ENCODE data around the gene C1QTNF5. TPM values are rescaled to one million over a fixed set of nuclear protein-coding genes. Genes with fewer than 3 reads are reported as not detected.

C1QTNF5 gene
- total RNA-seq, 1 donor from 2014 or later = 0.90 TPM

DNA sequence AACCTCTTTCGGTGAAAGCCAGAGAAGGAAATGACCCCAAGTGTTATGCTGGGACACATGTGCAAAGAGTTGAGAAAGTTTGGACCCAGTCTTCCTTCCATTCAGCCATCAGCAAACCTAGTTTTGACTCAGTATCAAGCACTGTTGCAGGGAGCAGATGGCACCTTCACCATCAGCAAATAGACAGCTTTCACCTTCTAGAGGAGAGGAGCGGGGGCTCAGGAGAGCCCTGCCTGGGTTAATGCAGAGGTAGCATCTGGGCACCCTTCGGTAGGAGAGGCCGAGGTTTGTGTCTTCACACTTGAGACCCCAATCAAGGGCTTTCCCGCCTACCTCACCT is 22.0 kb upstream of the C1QTNF5 start:
- Mint-ChIP-seq H3K4me3 (peak overlapping the region; percentile 75), H3K9me3 (peaks cover 2% of the 10 kb centered on the region), H3K27me3 (ENCODE audit: insufficient read depth, low read depth) (peaks cover 26% of the 10 kb centered on the region), H3K36me3 (peaks cover 10% of the 10 kb centered on the region), H3K4me1 (peaks cover 39% of the 10 kb centered on the region), H3K27ac (no peak overlapping the region)
- Histone ChIP-seq H3K9ac (no peak overlapping the region), H3K27me3 (peaks cover 48% of the 10 kb centered on the region), H3K4me2 (no peak overlapping the region), H3K9me3 (ENCODE audit: low read depth) (no peaks in the 10 kb centered on the region), H4K20me1 (ENCODE audit: low read depth) (peaks cover 40% of the 10 kb centered on the region), H3F3A (ENCODE audit: low read depth) (peaks cover 29% of the 10 kb centered on the region), H2AFZ (replicated peaks) (no peak overlapping the region), H3K36me3 (no peaks in the 10 kb centered on the region), H3K4me3 (no peak overlapping the region), H3K79me2 (ENCODE audit: low read depth) (no peaks in the 10 kb centered on the region), H3K27ac (no peak overlapping the region), H3K4me1 (peaks cover 30% of the 10 kb centered on the region)
- DNase-seq (ENCODE audit: low spot score) = no peak
- TF ChIP-seq EZH2 (IDR thresholded peaks at IDR 0.05) (no peak), EZH2phosphoT487 (IDR thresholded peaks at IDR 0.05) (no peak)
- TF ChIP-seq, protein P1, sequence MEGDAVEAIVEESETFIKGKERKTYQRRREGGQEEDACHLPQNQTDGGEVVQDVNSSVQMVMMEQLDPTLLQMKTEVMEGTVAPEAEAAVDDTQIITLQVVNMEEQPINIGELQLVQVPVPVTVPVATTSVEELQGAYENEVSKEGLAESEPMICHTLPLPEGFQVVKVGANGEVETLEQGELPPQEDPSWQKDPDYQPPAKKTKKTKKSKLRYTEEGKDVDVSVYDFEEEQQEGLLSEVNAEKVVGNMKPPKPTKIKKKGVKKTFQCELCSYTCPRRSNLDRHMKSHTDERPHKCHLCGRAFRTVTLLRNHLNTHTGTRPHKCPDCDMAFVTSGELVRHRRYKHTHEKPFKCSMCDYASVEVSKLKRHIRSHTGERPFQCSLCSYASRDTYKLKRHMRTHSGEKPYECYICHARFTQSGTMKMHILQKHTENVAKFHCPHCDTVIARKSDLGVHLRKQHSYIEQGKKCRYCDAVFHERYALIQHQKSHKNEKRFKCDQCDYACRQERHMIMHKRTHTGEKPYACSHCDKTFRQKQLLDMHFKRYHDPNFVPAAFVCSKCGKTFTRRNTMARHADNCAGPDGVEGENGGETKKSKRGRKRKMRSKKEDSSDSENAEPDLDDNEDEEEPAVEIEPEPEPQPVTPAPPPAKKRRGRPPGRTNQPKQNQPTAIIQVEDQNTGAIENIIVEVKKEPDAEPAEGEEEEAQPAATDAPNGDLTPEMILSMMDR (IDR thresholded peaks at IDR 0.05) = no peak

DNA sequence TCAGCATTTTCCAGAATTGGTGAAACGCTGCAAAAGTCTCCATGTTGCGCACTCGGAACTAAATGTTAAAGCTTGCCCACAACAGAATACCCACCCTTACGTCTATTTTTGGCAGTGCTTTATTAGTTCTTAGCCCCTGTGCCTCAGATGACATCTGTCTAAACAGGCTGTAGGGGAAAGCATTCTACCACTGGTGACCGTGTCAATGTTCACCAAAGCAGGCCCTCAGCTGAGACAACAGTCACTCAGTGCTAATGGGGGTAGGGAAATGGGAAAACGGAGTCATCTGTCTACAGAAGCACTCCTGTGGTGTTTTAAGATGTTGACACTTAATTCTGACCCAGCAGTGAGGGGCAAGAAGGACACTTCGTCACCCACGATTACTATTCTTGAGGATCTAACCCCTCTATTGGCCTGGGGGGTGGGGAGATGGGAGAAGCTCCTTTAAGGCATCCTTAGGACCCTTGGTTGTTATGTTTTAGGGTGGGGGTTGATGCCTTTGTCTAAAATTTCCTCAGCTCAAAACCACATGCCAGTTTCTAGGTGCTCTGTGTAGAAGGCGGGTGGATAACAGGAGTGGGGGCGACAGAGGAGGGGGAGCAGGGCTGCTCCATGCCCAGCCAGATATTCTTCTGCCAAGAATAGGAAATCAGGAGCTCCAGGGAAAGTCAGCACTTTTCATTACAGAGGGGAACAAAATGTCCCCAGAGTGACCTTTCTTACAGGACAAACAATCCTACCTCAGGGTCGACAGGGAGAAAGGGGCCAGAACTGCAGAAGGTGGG is 21.4 kb upstream of the C1QTNF5 start:
- Histone ChIP-seq H3K27ac (no peak overlapping the region), H3K9ac (no peak overlapping the region), H3K4me1 (peaks cover 30% of the 10 kb centered on the region), H3K36me3 (no peaks in the 10 kb centered on the region), H3K27me3 (peaks cover 54% of the 10 kb centered on the region), H3K4me2 (peak overlapping the region; percentile 70), H3K79me2 (ENCODE audit: low read depth) (no peaks in the 10 kb centered on the region), H3K9me3 (ENCODE audit: low read depth) (no peaks in the 10 kb centered on the region), H3F3A (ENCODE audit: low read depth) (peaks cover 29% of the 10 kb centered on the region), H3K4me3 (no peak overlapping the region), H4K20me1 (ENCODE audit: low read depth) (peaks cover 40% of the 10 kb centered on the region), H2AFZ (replicated peaks) (no peak overlapping the region)
- Mint-ChIP-seq H3K4me1 (peaks cover 38% of the 10 kb centered on the region), H3K27ac (no peak overlapping the region), H3K27me3 (ENCODE audit: insufficient read depth, low read depth) (peaks cover 26% of the 10 kb centered on the region), H3K4me3 (peak overlapping the region; percentile 75), H3K36me3 (peaks cover 13% of the 10 kb centered on the region), H3K9me3 (peaks cover 2% of the 10 kb centered on the region)
- DNase-seq (ENCODE audit: low spot score) = no peak
- TF ChIP-seq EZH2 (IDR thresholded peaks at IDR 0.05) (no peak), EZH2phosphoT487 (IDR thresholded peaks at IDR 0.05) (no peak)
- TF ChIP-seq, protein P1 (IDR thresholded peaks at IDR 0.05) = no peak

DNA sequence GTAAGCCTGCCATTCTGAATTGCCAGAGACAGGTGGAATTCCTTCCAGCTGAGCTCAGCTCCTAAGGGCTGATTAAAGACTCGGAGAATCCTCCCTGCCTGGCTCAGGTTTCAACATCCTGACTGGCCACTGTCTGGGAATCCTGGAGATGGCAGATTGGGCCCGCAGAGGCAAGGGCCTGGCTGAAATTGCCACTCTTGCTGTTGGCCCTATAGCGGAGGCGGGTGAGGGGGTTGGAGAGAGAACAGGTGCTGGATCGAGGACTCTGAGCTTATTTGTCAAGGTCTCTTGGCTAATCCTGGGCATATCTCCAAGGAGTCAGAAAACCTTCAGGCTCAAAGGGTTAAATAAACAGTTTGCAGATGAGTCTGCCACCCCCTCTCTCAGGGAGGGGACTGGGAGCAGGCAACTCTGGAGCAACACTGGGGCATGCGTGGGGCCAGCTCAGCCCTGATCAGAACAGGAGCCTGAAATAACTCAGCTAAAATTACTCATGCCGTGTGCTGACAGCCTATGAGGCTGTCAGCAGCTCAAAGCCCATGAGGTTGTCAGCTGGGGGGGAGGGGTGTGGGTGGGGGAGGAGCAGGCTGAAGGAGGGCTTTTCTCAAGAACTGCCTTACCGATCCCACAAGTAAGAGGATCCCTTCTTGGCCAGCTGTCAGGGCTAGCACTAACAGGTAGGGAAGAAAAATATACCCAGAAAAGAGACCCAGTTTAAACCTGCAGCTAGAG is 20.5 kb upstream of the C1QTNF5 start:
- peak overlapping the region; percentile 18 for H3K4me3 ChIP-seq
- no peaks in the 10 kb centered on the region for H3K9me3 ChIP-seq (ENCODE audit: low read depth)
- peak overlapping the region; percentile 70 for H3K4me2 ChIP-seq
- peaks cover 13% of the 10 kb centered on the region for H3K36me3 Mint-ChIP-seq
- H3K9ac ChIP-seq = no peak overlapping the region
- no peaks in the 10 kb centered on the region for H3K36me3 ChIP-seq
- peaks cover 30% of the 10 kb centered on the region for H3K4me1 ChIP-seq
- H3K4me3 Mint-ChIP-seq = peak overlapping the region; percentile 53
- TF ChIP-seq EZH2phosphoT487 (IDR thresholded peaks at IDR 0.05) (no peak), EZH2 (IDR thresholded peaks at IDR 0.05) (no peak)
- TF ChIP-seq, protein P1 (IDR thresholded peaks at IDR 0.05) = no peak
- H4K20me1 ChIP-seq (ENCODE audit: low read depth) = peaks cover 40% of the 10 kb centered on the region
- H3K27ac ChIP-seq = no peak overlapping the region
- peak; percentile 91 for DNase-seq (ENCODE audit: low spot score)
- peaks cover under 1% of the 10 kb centered on the region for H3K9me3 Mint-ChIP-seq
- H3K27ac Mint-ChIP-seq = no peak overlapping the region
- no peak overlapping the region for H2AFZ ChIP-seq (replicated peaks)
- H3F3A ChIP-seq (ENCODE audit: low read depth) = peaks cover 29% of the 10 kb centered on the region
- H3K79me2 ChIP-seq (ENCODE audit: low read depth) = no peaks in the 10 kb centered on the region
- H3K4me1 Mint-ChIP-seq = peaks cover 38% of the 10 kb centered on the region
- peaks cover 53% of the 10 kb centered on the region for H3K27me3 ChIP-seq
- peaks cover 26% of the 10 kb centered on the region for H3K27me3 Mint-ChIP-seq (ENCODE audit: insufficient read depth, low read depth)
